ENCODE results near the gene RNF31. TPM values are rescaled to one million over a fixed set of nuclear protein-coding genes. Genes with fewer than 3 reads are reported as not detected.

The RNF31 gene
- total RNA-seq, result 52.8 TPM

DNA sequence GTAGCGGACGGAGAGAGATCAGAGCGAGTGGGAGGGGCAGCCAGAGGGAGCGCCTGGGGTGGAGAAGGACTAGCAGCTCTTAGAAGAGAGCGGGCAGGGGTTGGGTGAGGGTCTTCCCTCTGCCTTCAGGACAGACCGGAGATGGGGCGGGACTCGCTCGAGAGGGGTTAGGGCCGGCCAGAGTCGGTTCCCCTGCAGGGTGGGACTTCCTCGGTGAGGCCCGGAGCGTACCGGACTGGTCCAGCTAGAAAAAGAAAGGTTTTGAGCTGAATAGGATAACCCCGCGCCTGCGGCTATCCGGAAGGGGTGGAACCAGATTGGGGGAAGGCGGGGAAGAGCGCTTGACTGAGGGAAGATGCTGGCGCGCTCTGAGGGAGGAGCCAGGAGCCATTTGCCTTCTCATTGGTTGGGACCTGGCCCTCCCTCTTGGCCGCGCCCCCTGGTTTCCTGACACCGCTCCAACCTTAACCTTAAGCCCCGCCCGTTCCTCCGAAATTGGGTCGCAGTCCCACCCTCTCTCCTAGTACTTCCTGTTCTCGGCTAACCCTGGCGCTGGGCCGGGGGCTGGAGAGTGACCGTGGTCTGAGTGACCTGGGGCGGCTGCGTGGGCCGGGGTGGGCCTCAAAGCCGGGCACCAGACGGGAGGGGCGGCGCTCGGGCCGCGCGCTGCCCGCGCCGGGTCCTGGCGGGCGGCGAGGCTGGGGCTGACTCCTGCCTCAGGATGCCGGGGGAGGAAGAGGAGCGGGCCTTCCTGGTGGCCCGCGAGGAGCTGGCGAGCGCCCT lies at the start of gene RNF31:
Gene RNF31 (plus strand): TSS at position 521 of the 783 bp plus-strand sequence. CDS start 201 bp downstream, at position 722.

DNA sequence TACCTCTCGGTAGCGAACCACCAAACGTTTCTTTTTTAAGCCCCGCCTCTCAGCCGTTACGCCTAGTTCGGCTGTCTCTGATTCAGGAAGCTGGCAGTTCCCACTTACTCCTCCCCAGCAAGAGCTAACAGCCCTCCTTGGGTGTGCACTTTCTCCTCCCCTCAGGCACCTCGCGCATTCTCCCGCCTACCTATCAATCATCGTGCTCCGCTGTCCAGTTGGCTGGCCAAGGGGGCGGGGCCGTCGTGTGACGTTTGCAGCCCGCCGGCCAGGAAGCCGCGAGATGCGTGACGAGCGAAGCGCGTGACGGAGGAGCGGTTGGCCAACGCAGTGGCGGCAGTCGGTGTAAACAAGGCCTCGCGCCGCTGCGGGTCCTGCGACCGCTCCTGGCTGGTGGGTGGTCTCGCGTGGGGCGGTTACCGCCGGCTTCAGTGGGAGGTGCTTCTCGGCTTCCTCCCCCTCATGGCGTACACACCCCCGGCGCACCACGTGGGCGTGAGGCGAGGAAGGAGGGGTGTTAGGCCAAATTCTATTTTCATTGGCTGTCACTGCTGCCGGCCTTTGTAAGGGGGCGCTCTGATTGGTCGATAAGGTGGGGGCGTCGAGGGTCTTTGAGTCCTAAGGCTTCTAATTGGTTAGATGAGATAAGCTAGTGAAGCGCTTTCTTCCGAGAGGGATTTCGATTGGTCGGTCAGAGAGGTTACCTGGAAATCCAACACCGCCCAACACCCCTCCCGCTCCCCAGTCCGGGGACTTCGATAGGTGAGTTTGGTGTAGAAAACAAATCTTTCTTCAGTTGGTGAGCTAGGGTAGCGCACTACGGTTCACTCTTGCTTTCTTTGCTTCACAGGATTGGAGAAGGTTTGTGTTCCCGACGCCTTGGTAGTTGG lies 32.5 kb upstream of the RNF31 start, which contains the start of the genes DCAF11 and NRL:
Gene DCAF11 (plus strand): TSS at position 246 of the 890 bp plus-strand sequence. CDS start 818 bp downstream, outside the sequence.
Gene NRL (minus strand): TSS at position 418 of the 890 bp plus-strand sequence. CDS start 32,101 bp downstream, outside the sequence.

DNA sequence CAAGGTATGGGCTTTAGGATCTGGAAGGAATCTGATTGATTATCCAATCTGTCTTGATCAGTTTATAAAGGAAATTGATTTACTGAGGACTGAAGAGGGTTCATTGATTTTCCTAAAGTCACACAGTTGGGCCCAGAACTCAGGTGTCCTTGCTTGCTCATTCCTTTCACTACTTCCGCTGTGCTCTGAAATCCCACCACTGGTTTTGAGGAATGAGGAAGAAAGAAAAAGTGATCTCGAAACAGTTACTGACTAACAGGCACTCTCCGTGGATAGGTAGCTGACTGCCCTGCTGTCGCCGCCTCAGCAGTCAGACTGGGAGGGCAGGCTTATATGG lies 16.9 kb upstream of the RNF31 start, which contains the start of gene FITM1:
Gene FITM1 (plus strand): TSS at position 280 of the 337 bp plus-strand sequence. CDS start 905 bp downstream, outside the sequence.

DNA sequence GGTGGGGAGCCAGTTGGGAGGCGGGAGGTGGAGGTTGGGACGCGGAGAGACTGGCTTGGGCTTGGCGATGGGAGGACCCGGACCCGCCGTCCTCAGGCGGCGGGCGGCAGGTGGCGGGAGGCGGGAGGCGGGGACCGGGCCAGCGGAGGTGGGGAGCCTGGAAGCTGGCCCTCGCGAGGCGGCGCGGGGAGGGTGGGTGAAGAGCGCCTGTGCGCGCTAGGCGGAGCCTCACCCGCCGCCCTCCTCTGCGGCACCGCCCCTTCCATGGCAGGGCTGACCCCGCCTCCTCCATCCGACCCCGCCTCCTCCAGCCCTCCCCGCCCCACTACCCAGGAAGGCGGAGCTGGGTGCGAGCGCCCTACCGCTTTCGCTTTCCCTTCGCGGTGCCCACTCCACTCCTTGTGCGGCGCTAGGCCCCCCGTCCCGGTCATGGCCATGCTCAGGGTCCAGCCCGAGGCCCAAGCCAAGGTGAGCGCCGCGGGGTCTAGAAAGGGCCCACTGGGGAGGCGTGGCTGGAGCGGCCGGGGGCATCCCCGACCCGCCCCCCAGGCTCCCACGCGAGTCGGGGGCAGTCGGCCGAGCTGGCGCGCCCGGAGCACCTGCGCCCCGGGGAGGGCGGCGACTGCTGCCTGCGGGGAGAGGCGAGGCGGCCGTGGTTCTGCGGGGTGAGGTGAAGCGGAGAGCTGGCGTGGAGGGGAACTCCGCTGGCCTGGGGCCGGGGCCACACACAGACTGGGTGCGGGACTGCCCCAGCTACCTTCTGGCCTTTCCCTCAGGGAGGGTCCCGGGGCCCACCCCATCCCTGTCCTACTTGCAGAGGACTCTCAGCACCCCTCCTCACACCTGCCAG lies 11.2 kb upstream of the RNF31 start, which contains the start of gene PSME1:
Gene PSME1 (plus strand): TSS at position 361 of the 850 bp plus-strand sequence. CDS start 69 bp downstream, at position 430.

DNA sequence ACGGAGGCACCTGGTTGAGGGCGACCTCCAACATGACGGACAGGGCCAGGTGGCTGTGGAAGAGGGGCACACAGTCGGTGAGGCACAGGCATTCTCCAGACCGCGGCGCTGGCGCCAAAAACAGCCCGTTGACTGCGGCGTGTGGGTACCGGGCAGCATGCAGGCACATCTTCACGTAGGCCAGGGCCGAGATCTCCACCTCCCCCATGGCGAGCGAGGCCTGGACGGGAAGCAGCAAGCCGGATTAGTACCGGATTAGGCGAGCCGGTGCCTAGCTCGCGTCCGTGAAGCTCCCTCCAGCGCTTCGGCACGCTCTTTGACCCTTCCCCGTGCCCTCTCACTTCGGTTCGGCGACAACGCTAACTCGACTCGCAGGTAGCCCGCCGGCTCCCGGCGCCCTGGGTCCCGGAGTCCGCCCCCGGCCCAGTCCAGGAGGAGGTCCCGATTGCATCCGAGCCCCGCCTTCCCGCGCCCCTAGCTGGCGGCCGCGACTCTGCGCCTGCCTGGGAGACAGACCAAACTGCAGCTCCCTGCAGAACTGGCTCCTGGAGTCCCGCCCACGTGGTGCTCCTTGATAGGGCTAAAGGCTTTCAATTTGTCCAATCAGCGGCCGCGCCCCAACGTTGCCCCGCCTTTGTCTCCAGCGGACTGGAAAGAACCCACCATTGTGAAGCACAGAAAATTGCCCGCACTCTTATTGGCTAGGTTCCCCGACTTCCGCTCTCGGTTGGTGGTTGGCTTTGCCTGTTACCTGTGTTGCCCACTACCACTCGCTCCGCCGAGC lies 6.0 kb upstream of the RNF31 start, which contains the start of gene EMC9:
Gene EMC9 (minus strand): TSS at position 495 of the 784 bp plus-strand sequence. CDS start 287 bp downstream, at position 208.

DNA sequence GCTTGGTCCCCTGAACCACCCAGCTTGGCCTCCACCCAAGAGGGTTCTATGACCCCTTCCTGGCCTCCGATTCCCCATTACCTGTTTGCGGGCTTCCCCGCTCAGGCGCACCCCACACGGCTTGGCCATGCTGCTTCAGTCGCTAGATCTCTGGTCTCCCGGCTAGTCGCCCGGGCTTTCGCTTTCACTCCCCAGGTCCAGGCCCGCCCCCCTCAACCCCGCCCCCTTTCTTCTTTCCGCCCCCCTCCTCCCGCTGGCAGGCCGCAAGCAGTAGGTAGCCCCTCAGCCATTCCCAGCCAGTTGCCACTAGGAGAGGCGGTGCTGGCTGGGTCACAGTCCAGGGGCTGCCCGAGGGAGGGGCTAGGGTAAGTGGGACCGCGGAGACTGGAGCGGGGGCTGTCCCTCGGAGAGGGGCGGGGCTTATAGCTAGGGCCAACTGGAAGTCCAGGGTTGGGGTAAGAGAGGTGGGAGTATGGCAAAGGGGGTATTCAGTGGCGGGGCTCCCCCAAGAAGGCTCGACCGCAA lies 783 bp upstream of the RNF31 start, which contains the start of gene PSME2:
Gene PSME2 (minus strand): TSS at position 158 of the 525 bp plus-strand sequence. CDS start 29 bp downstream, at position 129.

DNA sequence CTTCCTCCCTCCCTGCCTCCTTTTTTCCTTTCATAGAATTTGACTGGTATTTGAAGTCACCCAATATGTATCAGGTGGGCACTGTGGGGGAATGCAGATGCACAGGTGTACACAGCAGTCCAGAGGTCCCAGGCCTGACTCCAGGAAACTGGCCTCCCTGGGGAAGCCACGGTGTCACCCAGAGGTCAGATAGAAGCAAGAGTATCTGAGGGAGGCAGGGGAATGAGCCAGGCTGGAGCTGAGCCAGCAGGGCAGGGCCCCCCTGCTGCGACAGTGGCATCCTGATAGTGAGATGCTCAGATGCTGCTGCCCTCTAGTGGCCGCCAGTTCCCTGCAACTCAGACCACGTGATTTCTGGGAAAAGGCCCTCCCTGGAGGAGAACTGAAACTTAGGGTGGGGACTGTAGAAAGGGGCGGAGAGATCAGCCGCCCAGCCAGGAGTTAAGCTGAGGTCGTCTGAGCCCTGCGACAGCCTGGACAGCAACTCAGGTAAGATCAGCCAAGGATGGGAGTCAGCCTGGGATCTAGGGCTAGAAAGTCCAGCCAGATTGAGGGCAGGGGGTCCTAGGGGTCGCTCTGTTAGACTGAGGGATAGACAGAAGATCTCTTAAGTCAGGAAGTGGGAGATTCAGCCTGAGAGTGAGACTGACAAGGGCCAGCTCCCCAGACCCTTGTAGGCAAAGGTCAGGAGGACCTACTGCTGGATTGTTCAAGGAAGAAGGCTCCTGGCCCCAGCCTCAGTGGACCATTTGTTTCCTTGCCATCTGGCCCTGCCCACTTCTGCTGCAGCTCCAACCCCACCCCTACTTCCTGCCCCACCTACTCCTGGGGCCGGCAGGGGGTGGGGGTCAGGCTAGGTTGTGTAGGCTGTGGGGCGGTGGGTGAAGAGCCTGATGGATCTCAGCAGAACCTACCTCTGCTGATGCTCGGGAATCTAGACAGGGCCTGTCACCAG lies 13.8 kb downstream of the RNF31 start, which contains the start of gene IRF9:
Gene IRF9 (plus strand): TSS at position 416 of the 955 bp plus-strand sequence. CDS start 880 bp downstream, outside the sequence.

DNA sequence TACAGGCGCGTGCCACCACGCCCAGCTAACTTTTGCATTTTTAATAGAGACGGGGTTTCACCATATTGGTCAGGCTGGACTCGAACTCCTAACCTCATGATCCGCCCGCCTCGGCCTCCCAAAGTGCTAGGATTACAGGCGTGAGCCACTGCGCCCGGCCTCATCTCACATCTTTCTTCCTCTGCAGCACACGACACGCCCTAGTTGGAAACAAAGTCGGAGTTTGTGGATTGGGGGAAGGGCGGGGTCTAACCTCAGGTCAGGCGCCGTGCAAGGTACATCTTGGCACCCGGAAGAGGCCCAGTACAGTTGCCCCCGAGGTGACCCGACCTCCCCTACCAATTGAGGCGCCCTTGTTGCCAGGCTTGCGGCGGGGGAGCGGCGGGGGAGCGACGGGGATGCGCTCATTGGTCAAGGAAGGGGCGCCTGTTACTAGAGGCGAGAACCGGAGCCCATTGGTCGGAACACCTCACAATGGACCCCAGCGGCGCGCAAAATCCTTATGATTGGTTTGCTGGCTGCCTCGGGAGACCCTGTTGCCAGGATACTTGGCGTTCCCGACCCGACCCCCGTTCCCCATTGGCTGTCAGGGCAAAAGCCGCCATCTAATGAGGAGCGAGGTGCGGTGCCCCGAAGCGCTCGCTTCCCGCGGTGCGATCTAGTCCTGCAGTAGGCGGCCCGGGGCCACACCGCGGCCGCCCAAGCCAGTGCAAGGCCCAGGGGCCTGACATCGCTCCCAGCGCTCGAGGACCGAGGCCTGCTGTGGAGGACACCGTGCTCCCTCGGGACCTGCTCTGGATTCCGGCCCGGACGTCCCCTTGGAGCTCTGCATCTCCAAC lies 24.3 kb downstream of the RNF31 start, which contains the start of gene REC8:
Gene REC8 (plus strand): TSS at position 659 of the 839 bp plus-strand sequence. CDS start 473 bp downstream, outside the sequence.

DNA sequence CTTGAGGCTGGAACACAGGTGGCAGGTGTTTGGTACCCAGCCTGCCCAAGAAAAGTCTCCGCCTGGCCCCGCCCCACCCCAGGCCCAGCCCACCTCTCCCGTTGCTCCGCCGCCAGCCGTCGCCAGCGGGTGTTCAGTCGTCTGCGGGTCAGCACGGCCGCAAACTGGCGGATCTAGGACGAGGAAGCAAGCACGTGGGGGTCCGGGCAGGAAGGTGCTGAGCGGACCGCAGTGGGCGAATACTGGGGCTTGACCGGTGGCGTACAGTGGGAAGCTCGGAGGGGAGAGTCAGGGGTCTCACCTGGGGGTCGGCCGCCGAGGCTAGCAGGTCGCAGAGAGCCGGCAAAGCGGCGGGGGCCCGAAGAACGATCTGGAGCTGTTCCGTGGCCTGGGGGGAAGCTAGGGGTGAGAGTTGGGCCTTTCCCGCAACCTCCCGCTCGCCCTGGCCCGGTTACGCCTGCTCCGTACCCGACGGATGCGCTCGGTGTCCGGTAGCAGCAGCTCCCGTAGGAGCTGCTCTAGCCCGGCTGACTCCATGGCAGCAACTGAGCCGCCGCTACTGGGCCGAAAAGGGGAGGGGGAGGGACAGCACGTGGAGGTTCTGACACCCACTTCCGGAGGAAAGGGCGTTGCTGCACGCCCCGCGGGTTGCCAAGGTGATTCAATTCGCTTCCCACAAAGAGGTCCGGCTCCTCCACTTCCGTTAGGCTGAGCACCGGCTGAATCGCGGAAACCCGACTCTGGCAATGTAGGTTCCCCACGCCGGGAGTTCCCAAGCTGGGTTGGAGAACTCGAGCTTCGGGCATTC lies 41.2 kb downstream of the RNF31 start, which contains the start of gene IPO4:
Gene IPO4 (minus strand): TSS at position 566 of the 808 bp plus-strand sequence. CDS start 29 bp downstream, at position 537.

DNA sequence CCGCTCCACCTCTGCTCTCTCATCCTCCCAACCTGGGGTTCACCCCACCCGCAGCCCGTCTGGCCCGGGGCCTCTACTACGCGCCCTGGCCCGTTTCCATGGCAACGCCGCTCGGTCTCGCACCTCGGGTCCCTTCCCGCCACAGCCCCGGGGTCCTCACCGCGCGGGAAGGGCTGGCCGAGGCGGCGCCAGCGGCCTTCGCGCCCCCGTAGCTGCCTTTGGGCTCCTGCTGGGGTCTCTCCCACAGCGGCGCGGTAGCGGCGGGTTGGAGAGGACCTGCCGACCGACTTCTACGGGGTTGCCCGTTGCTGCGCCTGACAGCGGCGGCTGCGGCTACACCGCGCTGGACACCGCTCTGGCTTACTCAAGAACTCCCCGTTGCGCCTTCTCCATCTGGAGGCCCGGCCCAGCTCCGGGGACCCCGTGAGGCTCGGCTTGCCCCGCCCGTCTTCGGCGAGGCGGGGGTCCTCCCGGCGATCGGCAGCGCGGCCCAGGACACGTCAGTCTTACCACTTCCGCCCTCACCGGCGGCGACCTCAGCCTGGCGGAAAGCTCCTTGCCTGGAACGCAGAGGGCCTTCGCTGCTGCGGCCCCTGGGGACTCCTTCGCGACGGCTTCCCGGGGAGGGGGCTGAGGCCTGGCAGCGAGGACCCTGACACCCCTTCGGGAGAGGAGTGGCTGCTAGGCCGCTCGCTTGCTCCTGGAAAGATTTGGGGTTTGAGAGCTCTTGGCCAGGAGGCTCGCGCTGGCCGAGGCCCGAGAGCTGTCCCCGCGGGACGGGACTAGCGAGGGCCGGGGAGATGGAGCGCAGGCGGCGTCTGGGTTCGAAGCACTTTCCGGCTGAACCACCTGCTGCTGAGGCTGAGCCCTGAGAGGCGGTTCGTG lies 48.1 kb downstream of the RNF31 start, which contains the start of gene TM9SF1:
Gene TM9SF1 (minus strand): TSS at position 256 of the 885 bp plus-strand sequence. CDS start 422 bp downstream, outside the sequence.

Small RNAs within 50 kb of the gene (small RNA-seq; reads per million reads assigned to genes)
- not detected for gene AL136295.4 (ENCODE audit: low replicate concordance)
- not detected for gene CHMP4A (ENCODE audit: low replicate concordance)
- not detected for gene IPO4 (ENCODE audit: low replicate concordance)
- gene IRF9 (ENCODE audit: low replicate concordance), result not detected
- not detected for gene RNA5SP383 (ENCODE audit: low replicate concordance)

Other genes with a start within 250 kb of the RNF31 start
- gene DHRS4, start 193.7 kb upstream of the RNF31 start, total RNA-seq, result 41.9 TPM
- gene DHRS4L2, start 158.6 kb upstream of the RNF31 start, total RNA-seq, result 23.4 TPM
- 1.9 TPM for gene CARMIL3, start 95.5 kb upstream of the RNF31 start, total RNA-seq
- gene CPNE6, start 75.9 kb upstream of the RNF31 start, total RNA-seq, result not detected
- gene PCK2, start 53.2 kb upstream of the RNF31 start, total RNA-seq, result 26.3 TPM
- gene DCAF11, start 32.7 kb upstream of the RNF31 start, total RNA-seq, result 145 TPM
- 4.4 TPM for gene NRL, start 32.5 kb upstream of the RNF31 start, total RNA-seq
- gene FITM1, start 16.8 kb upstream of the RNF31 start, total RNA-seq, result 39.1 TPM
- 95.0 TPM for gene PSME1, start 11.3 kb upstream of the RNF31 start, total RNA-seq
- gene EMC9, start 5.9 kb upstream of the RNF31 start, total RNA-seq, result 13.4 TPM
- 85.5 TPM for gene PSME2, start 888 bp upstream of the RNF31 start, total RNA-seq
- gene IRF9, start 13.8 kb downstream of the RNF31 start, total RNA-seq, result 58.3 TPM
- gene REC8, start 24.6 kb downstream of the RNF31 start, total RNA-seq, result 28.1 TPM
- gene IPO4, start 41.3 kb downstream of the RNF31 start, total RNA-seq, result 56.7 TPM
- gene TM9SF1, start 47.9 kb downstream of the RNF31 start, total RNA-seq, result 51.6 TPM
- gene TSSK4, start 58.2 kb downstream of the RNF31 start, total RNA-seq, result not detected
- gene CHMP4A, start 66.0 kb downstream of the RNF31 start, total RNA-seq, result 21.8 TPM
- gene MDP1, start 68.6 kb downstream of the RNF31 start, total RNA-seq, result 14.4 TPM
- 56.1 TPM for gene NEDD8, start 84.9 kb downstream of the RNF31 start, total RNA-seq
- gene GMPR2, start 85.4 kb downstream of the RNF31 start, total RNA-seq, result 60.7 TPM
- 48.2 TPM for gene TINF2, start 95.1 kb downstream of the RNF31 start, total RNA-seq
- 0.29 TPM for gene TGM1, start 115.7 kb downstream of the RNF31 start, total RNA-seq
- 18.9 TPM for gene RABGGTA, start 124.1 kb downstream of the RNF31 start, total RNA-seq
- 29.6 TPM for gene DHRS1, start 152.3 kb downstream of the RNF31 start, total RNA-seq
- 18.5 TPM for gene NOP9, start 152.4 kb downstream of the RNF31 start, total RNA-seq
- gene CIDEB, start 160.5 kb downstream of the RNF31 start, total RNA-seq, result 13.8 TPM
- 9.1 TPM for gene LTB4R2, start 162.6 kb downstream of the RNF31 start, total RNA-seq
- gene LTB4R, start 164.0 kb downstream of the RNF31 start, total RNA-seq, result 6.7 TPM
- gene ADCY4, start 187.6 kb downstream of the RNF31 start, total RNA-seq, result 29.7 TPM
- gene RIPK3, start 192.5 kb downstream of the RNF31 start, total RNA-seq, result 4.3 TPM
- gene NFATC4, start 220.7 kb downstream of the RNF31 start, total RNA-seq, result 53.0 TPM

Measured in metanephros (tissue), 2 donors.